Ovary (tissue), 3 donors: Measurements from ENCODE around the gene CD93.

Experiments used
- CTCF ChIP-seq, 3 donors: fragments of 450-650 bp in 2 of 3; fragments of 200-600 bp in 1 of 3; IDR thresholded peaks; one replicate each; pipeline versions ENCODE4 v1.5.1 to v1.8.0; 2016 to 2022; ENCODE audit warnings: antibody characterized with exemption in 3 of 3, mild to moderate bottlenecking in 1 of 3
- EP300 ChIP-seq: sonication (generic); formaldehyde crosslinking; IDR thresholded peaks from one replicate; pipeline ENCODE4 v1.6.1; 2017; ENCODE audit warnings: antibody characterized with exemption
- POLR2A ChIP-seq: fragments of 450-650 bp; IDR thresholded peaks from one replicate; pipeline ENCODE4 v1.6.1; 2017; ENCODE audit warnings: antibody characterized with exemption, mild to moderate bottlenecking, moderate library complexity
- donor health status: DM: no; HTN: no; CAD: no.

GRCh38 chr20:23071996-23072395, 14.1 kb downstream of the CD93 start:
- TF ChIP-seq POLR2A, result no peak
- TF ChIP-seq CTCF (IDR thresholded peaks at IDR 0.05), result no peak
- no peak for TF ChIP-seq EP300
